HCT116 (cell line): ENCODE data around the gene GPR78.

Experiments used
- EZH2phosphoT487 ChIP-seq: fragments of 200-600 bp; IDR thresholded peaks from 2 replicates; pipeline ENCODE4 v1.6.1; 2018; ENCODE audit warnings: antibody characterized with exemption, borderline replicate concordance
- JUND ChIP-seq: IDR thresholded peaks from 2 replicates; pipeline ENCODE4 v1.6.1; 2012
- POLR2A ChIP-seq: IDR thresholded peaks from 2 replicates; pipeline ENCODE4 v1.7.0; 2011; ENCODE audit warnings: borderline replicate concordance; ENCODE audit not compliant: insufficient read depth, insufficient read length; ENCODE audit errors: extremely low read depth
- POLR2AphosphoS5 ChIP-seq: IDR thresholded peaks from 2 replicates; pipeline ENCODE4 v1.6.1; 2011; ENCODE audit warnings: mild to moderate bottlenecking, low read depth, low read length, moderate library complexity
- REST ChIP-seq: IDR thresholded peaks from 2 replicates; pipeline ENCODE4 v1.6.1; 2012; ENCODE audit warnings: low read depth
- ZFX ChIP-seq: fragments of 450-650 bp; IDR thresholded peaks from 2 replicates; pipeline ENCODE4 v1.6.1; 2017
- TF ChIP-seq, protein P1 (sequence below), 3 experiments: fragments of 200-600 bp in 1 of 3; sonication (generic) in 1 of 3; IDR thresholded peaks in 2 of 3; conservative IDR thresholded peaks in 1 of 3; 2 replicates each; pipeline ENCODE4 v1.5.1; 2012 to 2017; ENCODE audit warnings: low read depth in 2 of 3, low read length in 2 of 3, antibody characterized with exemption in 1 of 3, borderline replicate concordance in 1 of 3, control low read depth in 1 of 3, mild to moderate bottlenecking in 1 of 3, mixed read lengths in 1 of 3, mixed run types in 1 of 3, moderate library complexity in 1 of 3; ENCODE audit not compliant: insufficient read depth in 1 of 3

DNA sequence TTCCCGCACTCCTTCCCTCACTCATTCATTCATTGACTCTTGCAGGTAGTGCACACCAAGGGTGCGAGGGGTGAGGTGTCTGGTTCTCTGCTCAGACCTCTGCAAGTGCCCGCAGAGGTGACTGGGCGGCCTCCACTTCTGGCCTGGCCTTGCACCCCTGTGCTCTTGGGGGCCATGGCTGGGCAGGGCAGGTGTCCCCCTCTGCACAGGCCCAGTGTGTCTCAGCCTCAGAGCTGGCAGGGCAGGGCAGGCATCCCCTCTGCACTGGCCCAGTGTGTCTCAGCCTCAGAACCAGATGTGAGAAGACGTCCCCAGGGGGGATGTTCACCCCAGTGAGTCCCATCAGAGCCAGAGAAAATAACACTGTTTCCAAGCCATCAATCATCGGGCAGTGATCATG is 29.2 kb downstream of the GPR78 start:
- TF ChIP-seq, protein P1, sequence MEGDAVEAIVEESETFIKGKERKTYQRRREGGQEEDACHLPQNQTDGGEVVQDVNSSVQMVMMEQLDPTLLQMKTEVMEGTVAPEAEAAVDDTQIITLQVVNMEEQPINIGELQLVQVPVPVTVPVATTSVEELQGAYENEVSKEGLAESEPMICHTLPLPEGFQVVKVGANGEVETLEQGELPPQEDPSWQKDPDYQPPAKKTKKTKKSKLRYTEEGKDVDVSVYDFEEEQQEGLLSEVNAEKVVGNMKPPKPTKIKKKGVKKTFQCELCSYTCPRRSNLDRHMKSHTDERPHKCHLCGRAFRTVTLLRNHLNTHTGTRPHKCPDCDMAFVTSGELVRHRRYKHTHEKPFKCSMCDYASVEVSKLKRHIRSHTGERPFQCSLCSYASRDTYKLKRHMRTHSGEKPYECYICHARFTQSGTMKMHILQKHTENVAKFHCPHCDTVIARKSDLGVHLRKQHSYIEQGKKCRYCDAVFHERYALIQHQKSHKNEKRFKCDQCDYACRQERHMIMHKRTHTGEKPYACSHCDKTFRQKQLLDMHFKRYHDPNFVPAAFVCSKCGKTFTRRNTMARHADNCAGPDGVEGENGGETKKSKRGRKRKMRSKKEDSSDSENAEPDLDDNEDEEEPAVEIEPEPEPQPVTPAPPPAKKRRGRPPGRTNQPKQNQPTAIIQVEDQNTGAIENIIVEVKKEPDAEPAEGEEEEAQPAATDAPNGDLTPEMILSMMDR (IDR thresholded peaks at IDR 0.05 in 2 of 3, conservative IDR thresholded peaks at IDR 0.05 in 1 of 3; ENCODE audit: borderline replicate concordance in 1 of 3, insufficient read depth in 1 of 3, low read depth in 2 of 3, low read length in 2 of 3): no peak
- TF ChIP-seq POLR2A: no peak
- TF ChIP-seq EZH2phosphoT487: no peak
- TF ChIP-seq JUND: no peak
- TF ChIP-seq ZFX: no peak
- TF ChIP-seq POLR2AphosphoS5: no peak
- TF ChIP-seq REST: no peak
